Motor neuron (in vitro differentiated cells): ENCODE measurements around the gene LSM14B. TPM values are rescaled to one million over a fixed set of nuclear protein-coding genes. Genes with fewer than 3 reads are reported as not detected.
"Not testable (repeated sequence)": the region's sequence is repeated elsewhere in the genome, so short reads cannot be mapped to it uniquely, and the experiment has no call there.

Experiments
- ATAC-seq, 8 experiments: fragments of 200-7000 bp; cut with Tn5 transposase; replicated peaks in 6 of 8; 2 replicates each; pipeline ENCODE4 v1.8.0; 2021; ENCODE audit warnings: mild to moderate bottlenecking in 8 of 8, moderate library complexity in 8 of 8
- H3K27ac ChIP-seq, 2 donors: fragments of 250-450 bp; sonication (Bioruptor Pico); 2 replicates each; pipeline ENCODE4 v1.9.0; 2021; ENCODE audit warnings: antibody characterized with exemption in 2 of 2, mild to moderate bottlenecking in 2 of 2, moderate library complexity in 1 of 2
- H3K4me1 ChIP-seq, 2 donors: fragments of 250-450 bp; sonication (Bioruptor Pico); replicated peaks in 1 of 2; 2 replicates each; pipeline ENCODE4 v1.6.1; 2021; ENCODE audit warnings: antibody characterized with exemption in 2 of 2, mild to moderate bottlenecking in 2 of 2, moderate library complexity in 1 of 2
- H3K4me3 ChIP-seq, 5 donors: fragments of 250-450 bp; sonication (Bioruptor Pico); 2 replicates each; pipeline ENCODE4 v1.9.0; 2021; ENCODE audit warnings: antibody characterized with exemption in 5 of 5, mild to moderate bottlenecking in 5 of 5, moderate library complexity in 4 of 5
- WGBS, 10 experiments: fragments of 450-650 bp; shearing (Covaris generic); methylation state at CpG; one replicate each; pipeline ENCODE4 v1.0.0; 2022; 5-methylcytosine and 5-hydroxymethylcytosine counted together
- in situ Hi-C, 9 experiments: fragments of 400-800 bp; cut with MboI; loops; one replicate each; pipeline ENCODE4 v1.15.0; 2021; ENCODE audit warnings: low sequenced_read_pairs in 9 of 9, low pct_unique_long_range_greater_than_20kb in 2 of 9; ENCODE audit not compliant: unreplicated experiment in 9 of 9
- total RNA-seq, 8 experiments: library from RNA; unstranded; fragments of 300-600 nt; gene quantifications; 2 replicates each; pipeline versions ENCODE4 v1.2.3 to v1.2.4, GENCODE V29; 2022

Gene LSM14B
- total RNA-seq, 8 experiments from 2014 or later, result 27.2 to 79.3 (median 55.4) TPM

DNA sequence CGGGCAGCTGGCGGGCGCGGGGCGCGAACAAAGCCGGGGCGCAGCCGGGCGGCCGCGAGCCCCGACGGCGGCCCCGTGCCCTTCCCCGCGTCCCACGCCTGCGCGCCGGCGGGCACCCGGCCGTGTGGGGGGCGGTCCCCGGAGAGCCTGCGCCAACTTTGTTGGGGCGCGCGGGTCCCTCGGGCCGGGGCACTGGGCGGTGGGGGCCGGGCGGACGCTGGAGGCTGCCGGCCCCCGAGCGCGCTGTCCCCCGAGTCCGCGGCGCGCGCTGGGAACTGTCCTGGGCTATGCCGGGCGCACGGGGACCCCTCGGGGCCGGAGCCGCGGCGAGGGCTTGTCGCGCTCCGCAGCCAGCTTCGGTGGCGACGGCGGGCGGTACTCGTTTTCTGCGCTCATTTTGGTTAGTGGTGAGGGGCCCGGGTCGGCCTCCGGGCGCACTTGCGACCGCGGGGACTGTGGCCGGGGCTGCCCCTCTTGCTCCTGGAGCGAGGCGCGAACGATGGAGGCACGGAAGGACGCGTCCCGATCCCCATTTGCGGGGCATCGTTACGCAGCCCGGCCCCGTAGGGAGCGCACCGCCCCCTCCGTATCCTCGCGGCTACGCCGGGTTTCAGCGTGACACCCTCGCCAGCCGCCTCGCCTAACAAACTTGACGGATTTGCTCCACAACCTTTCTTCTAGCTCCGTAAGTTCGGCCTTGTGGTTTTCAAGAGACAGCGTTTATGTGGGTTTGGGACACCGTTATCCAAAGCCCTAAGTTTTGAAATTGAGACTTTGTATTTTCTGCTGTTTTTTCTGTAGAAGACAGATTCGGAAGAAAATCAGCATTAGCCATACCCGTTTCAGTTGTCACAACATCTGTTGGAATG lies 21.9 kb downstream of the LSM14B start:
- 0 to 12% (median 3%) methylated on average over 2 to 14 of the region's 104 CpGs; no CpG with 5 or more reads in 1 of the 10 experiments for WGBS, 10 experiments
- ATAC-seq, result peak; percentile 9 to 39 (median 14)
- in situ Hi-C loops, result loop anchor here in 5 of 9 experiments (25.0 kb wide), 1 partner anchor 132 kb away; no protein-coding TSS in a partner anchor
- peak overlapping the region; percentile 100 for H3K27ac ChIP-seq
- peak overlapping the region; percentile 82 to 98 (median 97) for H3K4me3 ChIP-seq
- peaks cover 17 to 19% of the 10 kb centered on the region in 2 donors for H3K4me1 ChIP-seq

- in situ Hi-C loops, result loop anchor here in 5 of 9 experiments (25.0 kb wide), 1 partner anchor 133 kb away; no protein-coding TSS in a partner anchor
- Histone ChIP-seq H3K4me3 (peak overlapping the region in 1 of 5 donors; percentile 82), H3K4me1 (peaks cover 17 to 19% of the 10 kb centered on the region in 2 donors), H3K27ac (no peak overlapping the region)
- 80 to 100% (median 100%) methylated on average over 1 to 4 of the region's 7 CpGs; no CpG with 5 or more reads in 6 of the 10 experiments for WGBS, 10 experiments
- ATAC-seq, result no peak
These were observed 23.4 kb downstream of the LSM14B start for GRCh38 chr20:62145688-62146018.

DNA sequence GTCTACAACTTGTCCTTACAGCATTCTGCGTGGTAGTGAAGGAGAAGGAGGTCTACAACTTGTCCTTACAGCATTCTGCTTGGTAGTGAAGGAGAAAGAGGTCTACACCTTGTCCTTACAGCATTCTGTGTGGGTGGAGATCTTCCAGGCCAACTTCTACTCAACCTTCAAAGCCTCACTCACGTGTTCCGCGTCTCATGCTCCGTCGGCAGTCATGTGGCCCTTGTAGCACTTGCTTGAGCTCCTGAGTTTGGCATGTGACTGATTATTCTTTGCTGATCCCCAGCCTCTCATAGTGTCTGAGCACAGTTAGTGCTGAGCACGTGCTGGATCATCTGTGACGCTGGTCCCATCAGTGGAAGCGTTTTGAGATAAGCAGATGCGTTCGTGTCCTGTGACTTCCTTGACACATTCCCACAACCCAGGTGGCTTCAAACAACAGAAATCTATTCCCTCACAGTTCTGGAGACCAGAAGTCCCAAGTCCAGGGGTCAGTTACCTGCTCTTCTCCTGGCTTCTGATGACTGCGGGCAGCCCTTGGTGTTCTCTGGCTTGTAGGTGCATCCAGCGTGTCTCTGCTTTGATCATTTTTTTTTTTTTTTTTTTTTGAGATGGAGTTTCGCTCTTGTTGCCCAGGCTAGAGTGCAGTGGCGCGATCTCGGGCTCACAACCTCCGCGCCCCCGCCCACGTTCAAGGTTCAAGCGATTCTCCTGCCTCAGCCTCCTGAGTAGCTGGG lies 23.9 kb downstream of the LSM14B start:
- peaks cover 15 to 16% of the 10 kb centered on the region in 2 donors for H3K4me1 ChIP-seq
- WGBS, 10 experiments, result 92 to 100% (median 97%) methylated on average over 3 to 13 of the region's 22 CpGs; no CpG with 5 or more reads in 3 of the 10 experiments
- no peak overlapping the region for H3K4me3 ChIP-seq

GRCh38 chr20:62147125-62147524 lies 24.9 kb downstream of the LSM14B start:
- in situ Hi-C loops, result loop anchor here in 5 of 9 experiments (25.0 kb wide), 1 partner anchor 135 kb away; no protein-coding TSS in a partner anchor
- WGBS, 10 experiments, result 60 to 100% (median 80%) methylated on average over 1 to 2 of the region's 6 CpGs; no CpG with 5 or more reads in 7 of the 10 experiments

More for the DNA sequence above, 23.9 kb downstream of the LSM14B start:
- no peak overlapping the region for H3K27ac ChIP-seq
- no peak for ATAC-seq
- in situ Hi-C loops, result loop anchor here in 5 of 9 experiments (25.0 kb wide), 1 partner anchor 134 kb away; no protein-coding TSS in a partner anchor

DNA sequence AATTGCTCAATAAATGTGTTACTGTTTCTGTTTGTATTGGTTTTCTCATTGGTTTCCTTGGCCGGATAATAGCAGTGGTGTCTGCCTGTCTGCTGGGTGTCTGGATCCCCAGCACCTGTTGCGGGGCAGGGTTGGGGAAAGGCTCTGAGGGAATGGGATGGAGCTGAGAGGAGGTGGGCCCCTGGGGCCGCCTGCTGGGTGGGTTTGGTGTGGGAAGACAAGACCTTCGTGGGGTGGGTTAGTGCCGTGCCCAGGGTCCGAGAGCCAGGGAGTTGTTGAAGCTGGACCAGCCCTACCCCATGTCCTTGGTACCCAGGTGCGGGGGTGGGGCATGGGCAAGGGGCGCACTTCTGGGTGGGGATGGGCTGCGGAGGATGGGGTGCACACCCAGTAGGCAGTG lies 25.3 kb downstream of the LSM14B start:
- H3K27ac ChIP-seq, result no peak overlapping the region
- 100% methylated on average over 2 of the region's 9 CpGs; no CpG with 5 or more reads in 9 of the 10 experiments for WGBS, 10 experiments
- ATAC-seq, result no peak
- H3K4me3 ChIP-seq, result no peak overlapping the region
- H3K4me1 ChIP-seq, result peaks cover 8 to 11% of the 10 kb centered on the region in 2 donors
- in situ Hi-C loops, result loop anchor here in 5 of 9 experiments (25.0 kb wide), 1 partner anchor 135 kb away; no protein-coding TSS in a partner anchor

More at GRCh38 chr20:62147125-62147524, 24.9 kb downstream of the LSM14B start:
- no peak overlapping the region for H3K27ac ChIP-seq
- peaks cover 8 to 11% of the 10 kb centered on the region in 2 donors for H3K4me1 ChIP-seq
- no peak overlapping the region for H3K4me3 ChIP-seq
- no peak for ATAC-seq

- peaks cover 8 to 11% of the 10 kb centered on the region in 2 donors for H3K4me1 ChIP-seq
- not testable (repeated sequence) for H3K4me3 ChIP-seq, H3K27ac ChIP-seq, ATAC-seq
- in situ Hi-C loops, result loop anchor here in 5 of 9 experiments (25.0 kb wide), 1 partner anchor 136 kb away; no protein-coding TSS in a partner anchor
- 80% methylated on average over 1 of the region's 10 CpGs; no CpG with 5 or more reads in 9 of the 10 experiments for WGBS, 10 experiments
These were observed 26.1 kb downstream of the LSM14B start for GRCh38 chr20:62148383-62148782.

GRCh38 chr20:62148908-62149314 lies 26.6 kb downstream of the LSM14B start:
- peak in 1 of 8 experiments; percentile 6 for ATAC-seq
- Histone ChIP-seq H3K4me3 (no peak overlapping the region), H3K4me1 (peaks cover 8 to 11% of the 10 kb centered on the region in 2 donors), H3K27ac (no peak overlapping the region)
- in situ Hi-C loops, result loop anchor here in 5 of 9 experiments (25.0 kb wide), 1 partner anchor 137 kb away; no protein-coding TSS in a partner anchor
- 92 to 100% (median 94%) methylated on average over 1 to 14 of the region's 20 CpGs; no CpG with 5 or more reads in 4 of the 10 experiments for WGBS, 10 experiments

GRCh38 chr20:62149532-62150309 lies 27.4 kb downstream of the LSM14B start:
- Histone ChIP-seq H3K27ac (no peak overlapping the region), H3K4me1 (peaks cover 6 to 9% of the 10 kb centered on the region in 2 donors), H3K4me3 (no peak overlapping the region)
- in situ Hi-C loops, result loop anchor here in 5 of 9 experiments (25.0 kb wide), 1 partner anchor 137 kb away; no protein-coding TSS in a partner anchor
- peak in 6 of 8 experiments; percentile 6 to 37 (median 20) for ATAC-seq
- WGBS, 10 experiments, result 50 to 83% (median 80%) methylated on average over 1 to 7 of the region's 24 CpGs; no CpG with 5 or more reads in 4 of the 10 experiments

- Histone ChIP-seq H3K4me3 (no peak overlapping the region), H3K27ac (no peak overlapping the region), H3K4me1 (peaks cover under 1 to 3% of the 10 kb centered on the region in 2 donors)
- in situ Hi-C loops, result no loop called here
- ATAC-seq, result peak in 1 of 8 experiments; percentile 4
- 93 to 100% (median 100%) methylated on average over 1 to 7 of the region's 11 CpGs; no CpG with 5 or more reads in 5 of the 10 experiments for WGBS, 10 experiments
These were observed 28.0 kb downstream of the LSM14B start for GRCh38 chr20:62150310-62150575.

DNA sequence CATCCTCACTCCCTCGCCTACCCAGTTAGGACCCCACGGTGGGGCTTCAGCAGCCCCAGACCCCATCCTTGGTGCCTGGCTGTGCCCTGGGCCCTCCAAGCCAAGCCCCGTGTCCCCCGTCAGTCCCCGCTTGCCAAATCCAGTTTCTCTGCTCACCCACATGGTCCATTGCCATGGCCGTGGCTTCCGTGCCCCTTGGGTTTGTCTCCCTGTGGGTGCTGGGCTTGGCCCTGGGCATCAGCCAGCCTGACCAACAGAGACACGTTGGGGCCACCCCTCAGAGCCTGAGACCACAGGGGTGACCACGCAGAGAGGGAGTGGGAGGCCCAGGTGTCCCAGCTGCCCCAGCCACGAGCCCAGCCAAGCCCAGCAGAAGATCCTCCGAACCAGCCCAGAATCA lies 28.9 kb downstream of the LSM14B start:
- Histone ChIP-seq H3K27ac (no peak overlapping the region), H3K4me1 (peaks cover 3% of the 10 kb centered on the region in 2 donors), H3K4me3 (no peak overlapping the region)
- peak in 1 of 8 experiments; percentile 4 for ATAC-seq
- in situ Hi-C loops, result no loop called here
- 100% methylated on average over 2 of the region's 11 CpGs; no CpG with 5 or more reads in 9 of the 10 experiments for WGBS, 10 experiments

DNA sequence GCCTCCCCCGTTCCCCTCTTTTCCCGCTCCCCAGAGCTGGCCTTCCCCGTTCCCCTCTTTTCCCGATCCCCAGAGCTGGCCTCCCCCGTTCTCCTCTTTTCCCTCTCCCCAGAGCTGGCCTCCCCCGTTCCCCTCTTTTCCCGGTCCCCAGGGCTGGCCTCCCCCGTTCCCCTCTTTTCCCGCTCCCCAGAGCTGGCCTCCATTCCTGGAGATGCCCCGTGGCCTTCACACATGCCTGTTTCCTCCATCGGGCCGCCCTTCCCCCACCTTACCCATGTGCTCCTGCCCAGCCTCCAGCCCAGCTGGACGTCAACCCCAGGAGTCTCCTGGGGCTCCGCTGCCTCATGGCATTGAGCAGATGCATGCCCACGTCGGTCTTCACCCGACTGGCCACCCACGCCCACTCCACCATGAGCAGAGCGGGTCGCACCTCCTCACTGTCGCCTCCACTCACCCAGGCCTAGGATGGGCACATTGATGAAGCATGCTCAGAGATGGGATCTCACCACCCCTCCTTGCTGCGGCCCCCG lies 29.6 kb downstream of the LSM14B start:
- ATAC-seq, result no peak
- 100% methylated on average over 2 of the region's 23 CpGs; no CpG with 5 or more reads in 8 of the 10 experiments for WGBS, 10 experiments
- in situ Hi-C loops, result no loop called here
- peaks cover 9% of the 10 kb centered on the region in 2 donors for H3K4me1 ChIP-seq
- no peak overlapping the region for H3K27ac ChIP-seq
- no peak overlapping the region for H3K4me3 ChIP-seq
